A549 (cell line): ENCODE measurements around the gene PDCD4. TPM values are rescaled to one million over a fixed set of nuclear protein-coding genes. Genes with fewer than 3 reads are reported as not detected.

ENCODE experiments used
- ATAC-seq, 2 experiments: fragments of 200-7000 bp in 1 of 2; fragments of >200 bp in 1 of 2; cut with Nextera tagmentation in 1 of 2; cut with Tn5 transposase in 1 of 2; 3 replicates each; pipeline versions ENCODE4 v1.8.0 to v1.9.1; 2018 to 2020; ENCODE audit warnings: mild to moderate bottlenecking in 1 of 2, moderate library complexity in 1 of 2
- CTCF ChIA-PET: fragments of 300-600 bp; sonication (Branson Sonifier 250); formaldehyde crosslinking; extraction: SDS; loops from one replicate; lab custom pipeline; 2021; ENCODE audit warnings: antibody characterized with exemption, inconsistent platforms; lab: Yijun Ruan, JAX
- POLR2A ChIA-PET: fragments of 350-600 bp; formaldehyde crosslinking; extraction: SDS; loops from one replicate; lab custom pipeline; 2021; ENCODE audit warnings: antibody characterized with exemption, inconsistent platforms; lab: Yijun Ruan, JAX
- DNase-seq, 2 experiments: peaks; one replicate each; pipeline versions ENCODE4 v3.0.0 to v3.0.0-alpha.2; 2011 to 2016; ENCODE audit warnings: low read depth in 1 of 2, low spot score in 1 of 2
- FAIRE-seq: peaks from 2 replicates; lab custom pipeline; 2011; peaks lifted over from hg19 to GRCh38; lab: Jason Lieb, UNC
- H3K27ac ChIP-seq, 2 experiments: fragments of >200 bp; sonication (Bioruptor Twin); formaldehyde crosslinking; 3 replicates each; pipeline ENCODE4 v1.5.1; 2016 to 2017
- H3K4me1 ChIP-seq: fragments of >200 bp; sonication (Bioruptor Twin); formaldehyde crosslinking; 3 replicates; pipeline ENCODE4 v1.6.1; 2016
- H3K4me2 ChIP-seq: fragments of >200 bp; sonication (Bioruptor Twin); formaldehyde crosslinking; 3 replicates; pipeline ENCODE4 v1.6.1; 2016
- H3K4me3 ChIP-seq: fragments of >200 bp; sonication (Bioruptor Twin); formaldehyde crosslinking; 3 replicates; pipeline ENCODE4 v1.5.1; 2016
- H3K9me3 ChIP-seq: fragments of >200 bp; sonication (Bioruptor Twin); formaldehyde crosslinking; 3 replicates; pipeline ENCODE4 v1.6.1; 2016
- CBX8 ChIP-seq: fragments of 200-600 bp; sonication (generic); IDR thresholded peaks from 2 replicates; pipeline ENCODE4 v1.6.1; 2016
- CEBPB ChIP-seq, 2 experiments: fragments of >200 bp in 1 of 2; sonication (Bioruptor Twin) in 1 of 2; formaldehyde crosslinking in 1 of 2; IDR thresholded peaks; 2 replicates each; pipeline ENCODE4 v1.6.1; 2012 to 2016
- EHF ChIP-seq: fragments of 250-450 bp; sonication (Bioruptor Pico); IDR thresholded peaks from 2 replicates; pipeline ENCODE4 v1.5.0; 2020; ENCODE audit warnings: mild to moderate bottlenecking
- EHMT2 ChIP-seq: fragments of 200-600 bp; sonication (generic); IDR thresholded peaks from 2 replicates; pipeline ENCODE4 v1.6.1; 2016; ENCODE audit warnings: antibody characterized with exemption, low read depth, mild to moderate bottlenecking, moderate library complexity
- EP300 ChIP-seq, 2 experiments: fragments of >200 bp; sonication (Bioruptor Twin); formaldehyde crosslinking; IDR thresholded peaks; 2 replicates in 1 of 2; 3 replicates in 1 of 2; pipeline ENCODE4 v1.6.1; 2016 to 2017
- ESRRA ChIP-seq: fragments of 150-350 bp; IDR thresholded peaks from 2 replicates; pipeline ENCODE4 v1.6.1; 2014; ENCODE audit warnings: mild to moderate bottlenecking, low read length, borderline replicate concordance
- FOSB ChIP-seq: fragments of 250-450 bp; sonication (Bioruptor Pico); IDR thresholded peaks from 2 replicates; pipeline ENCODE4 v1.5.0; 2020; ENCODE audit warnings: mild to moderate bottlenecking, moderate library complexity
- FOSL2 ChIP-seq, 2 experiments: fragments of 450-650 bp in 1 of 2; fragments of >200 bp in 1 of 2; sonication (Bioruptor Twin) in 1 of 2; formaldehyde crosslinking; IDR thresholded peaks; 2 replicates each; pipeline versions ENCODE4 v1.5.0 to v1.6.1; 2016 to 2020; ENCODE audit warnings: mild to moderate bottlenecking in 1 of 2, moderate library complexity in 1 of 2
- FOXS1 ChIP-seq: fragments of 250-450 bp; sonication (Bioruptor Pico); IDR thresholded peaks from 2 replicates; pipeline ENCODE4 v1.5.0; 2020; ENCODE audit warnings: mild to moderate bottlenecking, moderate library complexity
- HDAC2 ChIP-seq: fragments of 200-600 bp; sonication (generic); IDR thresholded peaks from 2 replicates; pipeline ENCODE4 v1.6.1; 2016
- HEYL ChIP-seq: fragments of 250-450 bp; sonication (Bioruptor Pico); IDR thresholded peaks from 2 replicates; pipeline ENCODE4 v1.8.0; 2021; ENCODE audit warnings: mild to moderate bottlenecking, moderate library complexity
- HOXB13 ChIP-seq: fragments of 250-450 bp; sonication (Bioruptor Pico); IDR thresholded peaks from 2 replicates; pipeline ENCODE4 v1.5.0; 2020; ENCODE audit warnings: low read depth, mild to moderate bottlenecking, moderate library complexity
- JUN ChIP-seq, 2 experiments: fragments of >200 bp; sonication (Bioruptor Twin); formaldehyde crosslinking; IDR thresholded peaks; 2 replicates in 1 of 2; 3 replicates in 1 of 2; pipeline ENCODE4 v1.6.1; 2016 to 2017
- JUNB ChIP-seq: fragments of >200 bp; sonication (Bioruptor Twin); formaldehyde crosslinking; IDR thresholded peaks from 2 replicates; pipeline ENCODE4 v1.6.1; 2016
- KDM1A ChIP-seq: fragments of 200-600 bp; sonication (generic); IDR thresholded peaks from 2 replicates; pipeline ENCODE4 v1.6.1; 2016; ENCODE audit warnings: low read depth, mild to moderate bottlenecking
- KDM5A ChIP-seq: fragments of 200-600 bp; sonication (generic); IDR thresholded peaks from 2 replicates; pipeline ENCODE4 v1.6.1; 2016; ENCODE audit warnings: antibody characterized with exemption, mild to moderate bottlenecking
- MAFK ChIP-seq: fragments of 450-650 bp; IDR thresholded peaks from 2 replicates; pipeline ENCODE4 v1.6.1; 2014; ENCODE audit not compliant: partially characterized antibody
- MAZ ChIP-seq: fragments of 150-350 bp; IDR thresholded peaks from 2 replicates; pipeline ENCODE4 v1.6.1; 2014; ENCODE audit warnings: antibody characterized with exemption, low read depth, low read length, borderline replicate concordance
- NPAS2 ChIP-seq: fragments of 250-450 bp; sonication (Bioruptor Pico); IDR thresholded peaks from 2 replicates; pipeline ENCODE4 v1.8.0; 2022; ENCODE audit warnings: mild to moderate bottlenecking, moderate library complexity, borderline replicate concordance
- NR3C1 ChIP-seq: fragments of >200 bp; sonication (Bioruptor Twin); formaldehyde crosslinking; IDR thresholded peaks from 3 replicates; pipeline ENCODE4 v1.6.1; 2017
- POLR2A ChIP-seq: IDR thresholded peaks from 2 replicates; pipeline ENCODE4 v1.6.1; 2012; ENCODE audit warnings: mild to moderate bottlenecking, low read length
- POLR2AphosphoS2 ChIP-seq: conservative IDR thresholded peaks from 2 replicates; pipeline ENCODE4 v1.6.1; 2012; ENCODE audit warnings: low read length, improper control_type of control experiment, inconsistent platforms
- RAD21 ChIP-seq, 2 experiments: fragments of >200 bp in 1 of 2; sonication (Bioruptor Twin) in 1 of 2; formaldehyde crosslinking in 1 of 2; IDR thresholded peaks in 1 of 2; conservative IDR thresholded peaks in 1 of 2; 2 replicates in 1 of 2; 3 replicates in 1 of 2; pipeline ENCODE4 v1.6.1; 2012 to 2018; ENCODE audit warnings: inconsistent platforms in 1 of 2
- RCOR1 ChIP-seq: fragments of 150-350 bp; IDR thresholded peaks from 2 replicates; pipeline ENCODE4 v1.6.1; 2014; ENCODE audit warnings: antibody characterized with exemption, low read length, low read depth
- RFX5 ChIP-seq: fragments of 450-650 bp; IDR thresholded peaks from 2 replicates; pipeline ENCODE4 v1.7.1; 2014; ENCODE audit warnings: antibody characterized with exemption, mild to moderate bottlenecking, moderate library complexity
- RNF2 ChIP-seq: fragments of 200-600 bp; sonication (generic); IDR thresholded peaks from 2 replicates; pipeline ENCODE4 v1.6.1; 2016; ENCODE audit warnings: low read depth, mild to moderate bottlenecking, antibody characterized with exemption, moderate library complexity, borderline replicate concordance
- SREBF2 ChIP-seq: fragments of 450-650 bp; IDR thresholded peaks from 2 replicates; pipeline ENCODE4 v1.6.1; 2014; ENCODE audit warnings: mild to moderate bottlenecking, moderate library complexity
- TP53 ChIP-seq: fragments of 250-450 bp; sonication (Bioruptor Pico); IDR thresholded peaks from 2 replicates; pipeline ENCODE4 v1.5.0; 2021; ENCODE audit warnings: mild to moderate bottlenecking, moderate library complexity
- ZC3H11A ChIP-seq: fragments of 450-650 bp; IDR thresholded peaks from 2 replicates; pipeline ENCODE4 v1.6.1; 2014; ENCODE audit warnings: antibody characterized with exemption, mild to moderate bottlenecking
- ZFP36 ChIP-seq: fragments of 450-650 bp; IDR thresholded peaks from 2 replicates; pipeline ENCODE4 v1.6.1; 2014; ENCODE audit warnings: borderline replicate concordance; ENCODE audit not compliant: partially characterized antibody
- ZNF302 ChIP-seq: fragments of 250-450 bp; sonication (Bioruptor Pico); IDR thresholded peaks from 2 replicates; pipeline ENCODE4 v1.9.0; 2021; ENCODE audit warnings: inconsistent platforms, mild to moderate bottlenecking, moderate library complexity
- ZSCAN20 ChIP-seq: fragments of 250-450 bp; sonication (Bioruptor Pico); IDR thresholded peaks from 2 replicates; pipeline ENCODE4 v1.8.0; 2022; ENCODE audit warnings: mild to moderate bottlenecking, moderate library complexity
- WGBS: methylation state at CpG from one replicate; pipeline ENCODE4 v1.1.6; 2017; ENCODE audit errors: missing lambda C conversion rate; 5-methylcytosine and 5-hydroxymethylcytosine counted together
- polyA plus RNA-seq, 4 experiments: library from polyadenylated mRNA; depleted of rRNA in 3 of 4; stranded (reverse); fragments of >200 nt; fragmentation: RNase III in 1 of 4; extraction: RNeasy Plus Mini Kit Qiagen cat#74134 plus additional on column Dnase treatment in 1 of 4; gene quantifications; 2 replicates in 3 of 4; 3 replicates in 1 of 4; pipeline ENCODE4 v1.2.3, GENCODE V29; 2011 to 2017
- TF ChIP-seq, protein P1 (sequence below): IDR thresholded peaks from 2 replicates; pipeline ENCODE4 v1.6.1; 2012; ENCODE audit warnings: low read depth, borderline replicate concordance
- TF ChIP-seq, protein P2 (sequence below): IDR thresholded peaks from 2 replicates; pipeline ENCODE4 v1.6.1; 2012
- TF ChIP-seq, protein P3 (sequence below): fragments of 450-650 bp; IDR thresholded peaks from 2 replicates; pipeline ENCODE4 v1.6.1; 2014; ENCODE audit warnings: antibody characterized with exemption
- TF ChIP-seq, protein P4 (sequence below): fragments of 250-450 bp; sonication (Bioruptor Pico); IDR thresholded peaks from 2 replicates; pipeline ENCODE4 v1.5.0; 2021; ENCODE audit warnings: mild to moderate bottlenecking, moderate library complexity, borderline replicate concordance
- TF ChIP-seq, protein P5 (sequence below): fragments of >200 bp; sonication (Bioruptor Twin); formaldehyde crosslinking; IDR thresholded peaks from 3 replicates; pipeline ENCODE4 v1.5.1; 2016
- TF ChIP-seq, protein P6 (sequence below): fragments of >200 bp; sonication (Bioruptor Twin); formaldehyde crosslinking; IDR thresholded peaks from 2 replicates; pipeline ENCODE4 v1.6.1; 2016

Gene PDCD4
- polyA plus RNA-seq, 2 of the 4 experiments (the other 2 are of a cell fraction): 42.7 to 71.4 TPM

DNA sequence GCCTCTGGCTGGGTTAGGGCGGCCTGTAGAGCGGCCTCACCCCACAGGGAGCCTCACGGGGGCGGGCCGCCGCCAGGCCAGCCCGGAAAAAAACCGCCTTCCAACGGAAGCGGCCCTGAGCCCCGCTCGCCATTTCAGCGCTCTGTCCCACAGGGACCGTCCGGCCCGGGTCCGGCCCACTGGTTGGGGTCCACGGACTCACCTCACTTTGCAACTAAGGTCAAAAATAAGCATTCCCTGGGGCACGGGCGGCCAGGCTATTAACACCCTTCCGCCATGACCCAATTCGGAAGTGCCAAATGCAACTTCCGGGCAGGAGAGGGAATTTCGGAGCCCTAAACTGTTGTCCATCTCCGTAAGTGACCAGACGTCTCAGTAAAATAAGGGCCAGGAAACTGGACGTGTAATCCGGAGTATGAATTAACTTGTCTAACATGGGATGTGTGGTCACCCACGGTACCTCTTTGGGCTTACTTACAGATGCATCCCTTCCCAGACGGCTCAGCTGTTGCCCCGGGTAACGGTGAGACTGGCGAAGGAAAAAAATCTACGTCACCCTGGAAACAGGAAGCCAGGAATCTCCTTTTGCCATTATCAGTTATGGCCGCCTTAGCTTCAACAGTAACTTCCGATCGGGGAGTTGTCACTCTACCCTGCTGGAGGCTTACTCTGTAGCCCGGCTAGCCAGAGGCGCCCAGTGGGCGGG, 47.1 kb downstream of the PDCD4 start, which contains the start of gene BBIP1:
Gene BBIP1, minus strand, starts transcription at position 538 of the 706 bp plus-strand sequence. CDS start 1,023 bp downstream, outside the sequence.
- peak; percentile 86 to 96 for ATAC-seq
- Histone ChIP-seq H3K4me1 (peaks cover 50% of the 10 kb centered on the region), H3K9me3 (no peaks in the 10 kb centered on the region), H3K4me3 (peak within 1 kb of the TSS; percentile 78), H3K27ac (peak within 1 kb of the TSS; percentile 95 to 98), H3K4me2 (peak within 1 kb of the TSS; percentile 90)
- peak; percentile 90 for FAIRE-seq
- POLR2A ChIA-PET: interaction anchor here (0.6 to 2.6 kb wide), 25 partner anchors 9 to 614 kb away, joined by 3 to 20 read pairs (median 4); partner anchors contain the start of genes ADRA2A, PDCD4, RBM20 and SMNDC1
- CTCF ChIA-PET: interaction anchor here (0.7 to 2.3 kb wide), 7 partner anchors 9 to 247 kb away, joined by 3 to 8 read pairs (median 4); partner anchors contain the start of gene PDCD4
- WGBS: 2% methylated on average over 24 of the region's 40 CpGs
- peak; percentile 92 to 99 for DNase-seq
- no peak for TF ChIP-seq ZFP36
- TF ChIP-seq FOSL2 (IDR thresholded peaks at IDR 0.05): no peak
- TF ChIP-seq FOSL2 (CRISPR knock-in tag; IDR thresholded peaks at IDR 0.05): no peak
- TF ChIP-seq HOXB13 (CRISPR knock-in tag): no peak
- no peak for TF ChIP-seq MAFK
- no peak for TF ChIP-seq POLR2AphosphoS2
- no peak for TF ChIP-seq RNF2
- no peak for TF ChIP-seq NPAS2 (CRISPR knock-in tag)
- TF ChIP-seq, protein P1, sequence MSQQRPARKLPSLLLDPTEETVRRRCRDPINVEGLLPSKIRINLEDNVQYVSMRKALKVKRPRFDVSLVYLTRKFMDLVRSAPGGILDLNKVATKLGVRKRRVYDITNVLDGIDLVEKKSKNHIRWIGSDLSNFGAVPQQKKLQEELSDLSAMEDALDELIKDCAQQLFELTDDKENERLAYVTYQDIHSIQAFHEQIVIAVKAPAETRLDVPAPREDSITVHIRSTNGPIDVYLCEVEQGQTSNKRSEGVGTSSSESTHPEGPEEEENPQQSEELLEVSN: no peak
- no peak; the same call in 1 of the 2 replicates for TF ChIP-seq ESRRA
- no peak for TF ChIP-seq SREBF2
- no peak for TF ChIP-seq EHF (CRISPR knock-in tag)
- TF ChIP-seq JUN (IDR thresholded peaks at IDR 0.05): peak; percentile 83 to 90
- no peak for TF ChIP-seq RAD21 (conservative IDR thresholded peaks at IDR 0.05 in 1 of 2, IDR thresholded peaks at IDR 0.05 in 1 of 2)
- no peak for TF ChIP-seq HEYL (CRISPR knock-in tag)
- TF ChIP-seq TP53 (CRISPR knock-in tag): peak; percentile 69; the same call in 1 of the 2 replicates
- no peak for TF ChIP-seq ZC3H11A
- TF ChIP-seq MAZ: no peak
- TF ChIP-seq KDM5A: no peak
- TF ChIP-seq NR3C1: no peak
- no peak for TF ChIP-seq JUNB
- TF ChIP-seq ZNF302 (CRISPR knock-in tag): no peak
- no peak for TF ChIP-seq HDAC2
- peak; percentile 87 for TF ChIP-seq RFX5
- TF ChIP-seq, protein P2, sequence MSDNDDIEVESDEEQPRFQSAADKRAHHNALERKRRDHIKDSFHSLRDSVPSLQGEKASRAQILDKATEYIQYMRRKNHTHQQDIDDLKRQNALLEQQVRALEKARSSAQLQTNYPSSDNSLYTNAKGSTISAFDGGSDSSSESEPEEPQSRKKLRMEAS: peak; percentile 25
- no peak for TF ChIP-seq KDM1A
- no peak for TF ChIP-seq ZSCAN20 (CRISPR knock-in tag)
- TF ChIP-seq CEBPB (IDR thresholded peaks at IDR 0.05): 0 out of 4 replicates have a peak, but pooled peaks of 1 of the 2 experiments have one; percentile 27
- no peak for TF ChIP-seq EP300 (IDR thresholded peaks at IDR 0.05)
- TF ChIP-seq, protein P3, sequence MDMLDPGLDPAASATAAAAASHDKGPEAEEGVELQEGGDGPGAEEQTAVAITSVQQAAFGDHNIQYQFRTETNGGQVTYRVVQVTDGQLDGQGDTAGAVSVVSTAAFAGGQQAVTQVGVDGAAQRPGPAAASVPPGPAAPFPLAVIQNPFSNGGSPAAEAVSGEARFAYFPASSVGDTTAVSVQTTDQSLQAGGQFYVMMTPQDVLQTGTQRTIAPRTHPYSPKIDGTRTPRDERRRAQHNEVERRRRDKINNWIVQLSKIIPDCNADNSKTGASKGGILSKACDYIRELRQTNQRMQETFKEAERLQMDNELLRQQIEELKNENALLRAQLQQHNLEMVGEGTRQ: no peak
- TF ChIP-seq, protein P4, sequence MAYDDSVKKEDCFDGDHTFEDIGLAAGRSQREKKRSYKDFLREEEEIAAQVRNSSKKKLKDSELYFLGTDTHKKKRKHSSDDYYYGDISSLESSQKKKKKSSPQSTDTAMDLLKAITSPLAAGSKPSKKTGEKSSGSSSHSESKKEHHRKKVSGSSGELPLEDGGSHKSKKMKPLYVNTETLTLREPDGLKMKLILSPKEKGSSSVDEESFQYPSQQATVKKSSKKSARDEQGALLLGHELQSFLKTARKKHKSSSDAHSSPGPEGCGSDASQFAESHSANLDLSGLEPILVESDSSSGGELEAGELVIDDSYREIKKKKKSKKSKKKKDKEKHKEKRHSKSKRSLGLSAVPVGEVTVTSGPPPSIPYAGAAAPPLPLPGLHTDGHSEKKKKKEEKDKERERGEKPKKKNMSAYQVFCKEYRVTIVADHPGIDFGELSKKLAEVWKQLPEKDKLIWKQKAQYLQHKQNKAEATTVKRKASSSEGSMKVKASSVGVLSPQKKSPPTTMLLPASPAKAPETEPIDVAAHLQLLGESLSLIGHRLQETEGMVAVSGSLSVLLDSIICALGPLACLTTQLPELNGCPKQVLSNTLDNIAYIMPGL: no peak
- TF ChIP-seq POLR2A: peak; percentile 59
- TF ChIP-seq, protein P5, sequence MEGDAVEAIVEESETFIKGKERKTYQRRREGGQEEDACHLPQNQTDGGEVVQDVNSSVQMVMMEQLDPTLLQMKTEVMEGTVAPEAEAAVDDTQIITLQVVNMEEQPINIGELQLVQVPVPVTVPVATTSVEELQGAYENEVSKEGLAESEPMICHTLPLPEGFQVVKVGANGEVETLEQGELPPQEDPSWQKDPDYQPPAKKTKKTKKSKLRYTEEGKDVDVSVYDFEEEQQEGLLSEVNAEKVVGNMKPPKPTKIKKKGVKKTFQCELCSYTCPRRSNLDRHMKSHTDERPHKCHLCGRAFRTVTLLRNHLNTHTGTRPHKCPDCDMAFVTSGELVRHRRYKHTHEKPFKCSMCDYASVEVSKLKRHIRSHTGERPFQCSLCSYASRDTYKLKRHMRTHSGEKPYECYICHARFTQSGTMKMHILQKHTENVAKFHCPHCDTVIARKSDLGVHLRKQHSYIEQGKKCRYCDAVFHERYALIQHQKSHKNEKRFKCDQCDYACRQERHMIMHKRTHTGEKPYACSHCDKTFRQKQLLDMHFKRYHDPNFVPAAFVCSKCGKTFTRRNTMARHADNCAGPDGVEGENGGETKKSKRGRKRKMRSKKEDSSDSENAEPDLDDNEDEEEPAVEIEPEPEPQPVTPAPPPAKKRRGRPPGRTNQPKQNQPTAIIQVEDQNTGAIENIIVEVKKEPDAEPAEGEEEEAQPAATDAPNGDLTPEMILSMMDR: no peak
- no peak for TF ChIP-seq RCOR1
- TF ChIP-seq CBX8: no peak
- TF ChIP-seq, protein P6, sequence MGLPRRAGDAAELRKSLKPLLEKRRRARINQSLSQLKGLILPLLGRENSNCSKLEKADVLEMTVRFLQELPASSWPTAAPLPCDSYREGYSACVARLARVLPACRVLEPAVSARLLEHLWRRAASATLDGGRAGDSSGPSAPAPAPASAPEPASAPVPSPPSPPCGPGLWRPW: no peak
- no peak for TF ChIP-seq EHMT2
- peak; percentile 60; the same call in 1 of the 2 replicates for TF ChIP-seq FOSB (CRISPR knock-in tag)
- no peak for TF ChIP-seq FOXS1 (CRISPR knock-in tag)
